Activated CD4-positive, CD25-positive, alpha-beta regulatory T cell treated with anti-CD3 and anti-CD28 coated beads, Interleukin-2, amount 50 U/mL, for 16 hours (primary cell): Measurements from ENCODE around the gene KDM2A.
"Not testable (repeated sequence)": the region's sequence is repeated elsewhere in the genome, so short reads cannot be mapped to it uniquely, and the experiment has no call there.

Source experiments
- DNase-seq: peaks from one replicate; pipeline ENCODE4 v3.0.0-alpha.2; 2020; ENCODE audit warnings: low read depth, low spot score

The KDM2A gene

DNA sequence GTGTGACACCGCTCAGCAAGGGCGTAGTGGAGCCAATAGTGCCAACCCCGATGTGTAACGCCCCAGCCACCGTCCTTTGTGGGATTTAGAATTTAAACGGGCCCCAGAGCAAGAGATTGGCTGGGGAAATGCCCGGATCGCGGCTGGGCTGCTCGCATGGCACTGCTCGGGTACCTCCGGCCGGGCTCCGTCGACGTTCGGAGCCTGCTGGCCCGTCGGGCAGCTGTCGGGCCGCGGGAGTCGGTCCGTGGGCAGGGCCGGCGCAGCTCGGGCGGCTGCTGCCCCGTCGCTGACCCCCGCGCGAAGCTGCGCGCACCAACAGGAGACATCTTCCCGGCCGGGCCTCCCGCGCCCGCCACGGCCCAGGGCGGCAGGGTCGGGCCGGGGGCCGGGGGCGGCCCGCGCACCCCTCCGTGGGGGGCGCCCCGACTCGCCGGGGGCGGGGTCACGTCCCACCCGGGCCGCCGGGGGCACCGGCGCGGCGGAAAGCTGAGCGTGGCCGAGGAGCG, 1.3 kb upstream of the KDM2A start:
- DNase-seq, result no peak

DNA sequence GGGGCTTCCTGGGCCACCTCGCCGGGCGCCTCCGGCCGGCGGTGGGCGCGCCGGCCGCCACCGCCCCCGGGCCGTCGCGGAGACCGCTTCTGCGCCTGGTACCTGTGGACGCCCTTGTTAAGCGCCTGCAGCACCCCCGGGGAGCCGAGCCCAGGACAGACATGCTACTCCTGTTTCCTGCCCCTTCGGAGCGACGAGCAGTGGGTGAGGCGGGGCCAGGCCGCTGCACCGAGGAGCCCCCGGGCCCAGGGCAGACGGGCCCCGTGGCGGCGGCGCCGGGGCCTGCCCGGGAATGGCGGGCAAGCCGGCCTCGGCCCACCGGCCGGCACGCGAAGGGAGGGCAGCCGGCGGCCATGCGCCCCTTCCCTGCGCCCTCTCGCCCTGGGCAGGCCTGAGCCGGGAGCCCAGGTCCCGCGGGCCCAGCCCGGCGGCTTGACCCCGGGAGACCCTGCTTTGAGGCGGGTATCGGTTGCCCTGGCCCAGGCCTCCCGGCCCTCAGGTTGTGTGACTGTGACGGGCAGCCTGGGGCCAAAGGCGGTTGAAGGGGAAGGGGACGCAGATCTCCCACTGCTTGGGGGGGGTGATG, 789 bp upstream of the KDM2A start:
- no peak for DNase-seq

- DNase-seq, result no peak
Measured at GRCh38 chr11:67119585-67120391, 725 bp downstream of the KDM2A start.

- no peak for DNase-seq
Measured at GRCh38 chr11:67120456-67120855, 1.4 kb downstream of the KDM2A start.

- no peak for DNase-seq
Measured at GRCh38 chr11:67120881-67121710, 2.0 kb downstream of the KDM2A start.

- not testable (repeated sequence) for DNase-seq
Measured at GRCh38 chr11:67123801-67124200, 4.7 kb downstream of the KDM2A start.

DNA sequence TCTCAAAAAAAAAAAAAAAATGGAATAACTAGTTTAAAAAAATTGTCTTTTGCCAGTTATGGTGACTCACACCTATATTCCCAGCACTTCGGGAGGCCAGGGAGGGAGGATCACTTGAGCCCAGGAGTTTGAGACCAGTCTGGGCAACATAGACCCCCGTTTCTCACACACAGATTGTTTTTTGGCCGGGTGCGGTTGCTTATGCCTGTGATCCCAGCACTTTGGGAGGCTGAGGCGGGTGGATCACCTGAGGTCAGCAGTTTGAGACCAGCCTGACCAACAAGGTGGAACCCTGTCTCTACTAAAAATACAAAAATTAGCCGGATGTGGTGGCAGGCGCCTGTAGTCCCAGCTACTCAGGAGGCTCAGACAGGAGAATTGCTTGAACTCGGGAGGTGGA, 7.2 kb downstream of the KDM2A start:
- not testable (repeated sequence) for DNase-seq

DNA sequence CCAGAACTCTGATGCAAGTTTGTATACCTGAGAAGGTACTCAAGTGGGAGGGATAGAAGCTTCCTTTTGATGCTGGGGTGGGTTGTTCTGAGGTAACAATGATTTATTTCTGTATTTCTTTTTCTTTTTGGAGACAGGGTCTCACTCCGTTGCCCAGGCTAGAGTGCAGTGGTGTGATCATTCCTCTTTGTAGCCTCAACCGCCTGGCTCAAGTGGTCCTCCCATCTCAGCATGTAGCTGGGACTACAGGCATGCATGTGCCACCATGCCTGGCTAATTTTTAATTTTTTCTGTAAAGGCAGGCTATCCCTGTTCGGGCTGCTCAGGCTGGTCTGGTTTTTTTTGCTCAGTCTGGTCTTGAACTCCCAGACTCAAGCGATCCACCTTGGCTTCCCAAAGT, 7.9 kb downstream of the KDM2A start:
- no peak for DNase-seq

DNA sequence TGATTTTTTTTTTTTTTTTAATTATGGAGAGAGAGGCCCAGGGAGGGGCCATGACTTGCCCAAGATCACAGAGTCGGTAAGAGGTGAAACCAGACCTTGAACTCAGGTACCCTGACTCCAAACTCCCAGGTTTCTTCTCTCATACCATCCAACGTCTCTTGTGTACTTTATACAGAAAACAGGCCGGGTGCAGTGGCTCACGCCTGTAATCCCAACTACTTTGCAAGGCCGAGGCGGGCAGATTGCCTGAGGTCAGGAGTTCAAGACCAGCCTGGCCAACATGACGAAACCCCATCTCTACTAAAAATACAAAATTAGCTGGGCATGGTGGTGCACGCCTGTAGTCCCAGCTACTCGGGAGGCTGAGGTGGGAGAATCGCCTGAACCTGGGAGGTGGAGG, 11.8 kb downstream of the KDM2A start:
- DNase-seq, result not testable (repeated sequence)

DNA sequence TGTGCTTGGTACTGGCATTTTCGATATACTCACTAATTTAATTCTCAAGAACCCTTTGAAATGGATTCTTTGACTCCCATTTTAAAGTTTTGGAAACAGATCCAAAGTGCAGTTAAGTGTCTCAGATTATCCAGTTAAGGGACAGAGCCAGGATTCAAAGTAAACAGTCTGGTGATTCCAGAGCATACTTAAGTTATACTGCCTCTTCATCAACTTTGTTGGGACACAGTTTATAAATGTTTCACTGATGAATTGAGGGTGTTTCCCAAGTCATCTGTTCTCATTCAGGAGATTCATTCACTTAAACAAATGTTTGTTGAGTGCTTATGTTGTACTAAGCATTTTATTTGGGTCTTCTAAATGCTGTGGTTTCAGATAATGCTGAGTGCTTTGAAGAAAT, 17.1 kb downstream of the KDM2A start:
- no peak for DNase-seq

- DNase-seq, result no peak
Measured at GRCh38 chr11:67138922-67139321, 19.9 kb downstream of the KDM2A start.

GRCh38 chr11:67146516-67147226, 27.6 kb downstream of the KDM2A start:
- no peak for DNase-seq

GRCh38 chr11:67153971-67154370, 34.9 kb downstream of the KDM2A start:
- DNase-seq, result no peak

DNA sequence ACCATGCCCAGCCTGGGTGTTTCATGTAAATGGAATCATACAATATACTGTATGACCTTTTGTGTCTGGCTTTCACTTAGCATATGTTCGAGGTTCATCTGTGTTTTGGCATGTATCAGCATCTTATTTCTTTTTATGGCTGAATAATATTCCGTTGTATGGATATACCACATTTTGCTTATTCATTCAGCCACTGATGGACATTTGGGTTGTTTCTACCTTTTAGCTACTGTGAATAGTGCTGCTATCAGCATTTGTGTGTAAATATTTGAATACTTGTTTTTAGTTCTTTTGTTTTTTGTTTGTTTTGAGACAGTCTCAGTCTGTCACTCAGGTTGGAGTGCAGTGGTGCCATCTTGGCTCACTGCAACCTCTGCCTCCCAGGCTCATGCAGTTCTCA, 35.7 kb downstream of the KDM2A start:
- no peak for DNase-seq

DNA sequence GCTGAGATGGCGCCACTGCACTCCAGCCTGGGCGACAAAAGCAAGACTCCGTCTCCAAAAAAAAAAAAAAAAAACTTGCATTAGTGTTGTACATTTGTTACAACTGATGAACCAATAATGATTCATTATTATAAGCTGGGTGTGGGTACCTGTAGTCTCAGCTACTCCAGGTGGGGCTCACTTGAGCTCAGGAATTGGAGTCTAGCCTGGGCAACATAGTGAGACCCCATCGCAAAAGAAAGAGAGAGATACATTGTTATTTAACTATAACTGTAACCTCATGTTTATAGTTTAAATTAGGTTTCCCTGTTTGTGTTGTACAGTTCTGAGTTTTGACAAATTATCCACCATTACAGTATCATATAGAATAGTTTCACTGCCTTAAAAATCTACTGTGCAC, 38.6 kb downstream of the KDM2A start:
- no peak for DNase-seq

DNA sequence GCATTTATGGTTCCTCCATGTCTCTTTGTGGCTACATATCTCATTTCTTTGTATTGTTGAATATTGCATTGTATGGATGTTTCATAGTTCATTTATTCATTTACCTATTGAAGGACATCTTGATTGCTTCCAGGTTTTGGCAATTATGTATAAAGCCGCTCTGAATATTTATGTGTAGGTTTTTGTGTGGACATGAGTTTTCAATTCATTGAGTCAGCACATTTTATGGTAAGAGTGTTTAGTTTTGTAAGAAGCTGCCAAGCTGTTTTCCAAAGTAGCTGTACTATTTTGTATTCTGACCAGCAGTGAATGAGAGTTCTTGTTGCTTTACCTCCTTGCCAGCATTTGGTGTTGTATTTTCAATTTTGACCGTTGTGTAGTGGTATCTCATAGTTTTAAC, 39.2 kb downstream of the KDM2A start:
- no peak for DNase-seq

DNA sequence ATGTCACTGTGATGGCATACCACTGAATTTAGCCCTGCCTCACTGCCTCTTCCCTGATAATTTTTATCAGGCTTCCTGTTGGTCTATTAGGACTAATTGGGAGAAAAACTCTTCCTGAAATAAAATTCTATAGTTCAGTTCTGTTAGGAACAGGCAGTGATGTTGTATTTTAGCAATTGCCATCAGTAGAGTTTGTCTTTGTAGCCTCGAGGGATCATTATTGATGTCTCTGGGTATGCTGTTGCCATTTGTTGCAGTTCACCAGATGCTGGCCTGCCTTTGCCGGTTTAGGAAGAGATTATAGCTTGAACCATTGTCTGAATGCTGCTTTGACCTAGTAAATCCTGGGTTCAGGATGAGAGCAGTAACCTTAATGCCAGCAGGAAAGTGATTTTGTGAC, 41.0 kb downstream of the KDM2A start:
- no peak for DNase-seq

DNA sequence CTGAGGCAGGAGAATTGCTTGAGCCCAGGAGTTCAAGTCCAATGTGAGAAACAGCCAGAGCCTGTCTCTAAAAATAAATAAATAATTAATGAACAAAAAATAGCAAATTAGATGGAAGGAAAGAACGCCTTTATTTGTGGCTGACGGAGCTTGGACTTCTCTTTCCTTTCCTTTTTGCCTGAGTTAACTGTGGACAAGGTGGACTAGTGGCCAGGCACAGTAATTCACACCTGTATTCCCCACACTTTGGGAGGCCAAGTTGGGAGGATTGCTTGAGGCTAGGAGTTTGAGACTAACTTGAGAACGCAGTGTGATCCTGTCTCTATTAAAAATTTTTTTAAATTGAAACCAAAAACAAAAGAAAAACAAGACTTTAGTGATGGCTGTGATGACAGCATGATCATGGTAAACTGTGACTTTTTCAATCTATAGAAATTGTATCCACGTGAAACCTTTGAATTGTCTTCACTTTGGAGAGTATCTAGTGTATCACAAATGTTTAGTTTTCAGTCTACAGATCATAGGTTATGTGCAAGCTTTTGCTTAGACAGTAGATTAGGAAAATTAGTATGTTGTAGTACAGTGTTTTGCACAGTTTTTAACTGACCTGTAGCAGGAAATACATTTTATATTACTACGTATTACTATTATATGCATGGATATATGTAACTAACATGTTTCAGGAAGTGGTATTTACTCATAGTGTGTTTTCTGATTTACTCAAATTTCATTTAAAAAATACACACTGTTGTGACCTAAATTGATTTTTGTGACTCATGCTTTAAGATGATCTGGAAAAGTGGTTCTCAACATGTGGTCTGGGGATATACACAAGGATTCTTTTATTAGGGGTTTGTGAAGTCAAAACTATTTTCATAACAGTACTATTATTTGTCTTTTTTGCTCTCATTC, 42.1 kb downstream of the KDM2A start:
- no peak for DNase-seq

GRCh38 chr11:67163006-67163405, 43.9 kb downstream of the KDM2A start:
- DNase-seq, result no peak

DNA sequence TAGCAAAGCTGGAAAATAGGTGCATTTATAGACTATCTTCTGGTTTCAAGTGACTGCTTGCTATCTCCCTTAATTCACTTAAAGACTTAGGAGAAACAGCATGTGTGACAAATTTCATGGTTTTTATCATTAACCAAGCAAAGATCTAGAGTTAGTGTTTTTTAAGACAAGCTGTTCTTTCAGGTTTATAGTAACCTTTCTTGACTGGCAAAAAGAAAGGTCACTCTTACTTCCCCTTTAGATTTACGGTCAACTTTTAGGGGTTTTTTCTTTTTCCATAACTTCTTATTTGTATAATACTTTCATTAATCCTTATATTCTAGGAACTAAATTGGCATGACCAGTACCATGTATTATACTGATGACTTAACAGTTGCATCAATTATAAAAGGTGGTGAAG, 46.6 kb downstream of the KDM2A start:
- no peak for DNase-seq

DNA sequence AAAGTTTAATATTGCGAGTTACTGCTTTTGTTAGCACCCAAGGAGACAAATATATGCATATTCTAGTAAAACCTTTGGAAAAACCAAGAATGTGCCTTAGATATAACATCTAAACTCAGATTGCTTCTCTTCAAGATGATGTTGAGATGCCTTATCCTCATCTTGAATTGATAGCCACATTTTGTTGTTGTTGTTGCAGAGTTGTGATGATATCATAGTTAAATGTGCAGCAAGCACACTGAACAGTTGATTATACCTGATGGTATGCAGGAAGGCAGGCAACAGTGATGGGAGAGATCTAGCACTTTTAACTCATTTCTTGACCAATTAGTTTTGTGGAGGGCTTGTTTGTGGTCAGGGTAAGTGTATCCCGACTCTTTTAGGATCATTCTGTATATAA, 48.0 kb downstream of the KDM2A start:
- no peak for DNase-seq
